Astrocyte of the spinal cord (primary cell): Measurements from ENCODE around the gene LCN12.

Experiments used
- DNase-seq: peaks from one replicate; pipeline ENCODE4 v3.0.0; 2011; ENCODE audit warnings: low read depth, low spot score
- H3K4me3 ChIP-seq: 2 replicates; pipeline ENCODE4 v1.5.1; 2011; ENCODE audit warnings: low read depth, mild to moderate bottlenecking, low read length, moderate library complexity
- in situ Hi-C: cut with HindIII; loops from 2 replicates; pipeline ENCODE4 v1.10.0; 2017; ENCODE audit warnings: low sequenced_read_pairs
- TF ChIP-seq, protein P1 (sequence below): IDR thresholded peaks from 2 replicates; pipeline ENCODE4 v1.5.1; 2012; ENCODE audit warnings: low read depth, mild to moderate bottlenecking, low read length, inconsistent platforms

LCN12 gene

GRCh38 chr9:136941231-136942111 is 10.6 kb upstream of the LCN12 start:
- DNase-seq, result no peak
- no peak overlapping the region for H3K4me3 ChIP-seq
- in situ Hi-C loops, result loop anchor here (25.0 kb wide), 1 partner anchor 96 kb away; the partner anchor contains the start of genes ABCA2, FUT7 and NPDC1
- TF ChIP-seq, protein P1, sequence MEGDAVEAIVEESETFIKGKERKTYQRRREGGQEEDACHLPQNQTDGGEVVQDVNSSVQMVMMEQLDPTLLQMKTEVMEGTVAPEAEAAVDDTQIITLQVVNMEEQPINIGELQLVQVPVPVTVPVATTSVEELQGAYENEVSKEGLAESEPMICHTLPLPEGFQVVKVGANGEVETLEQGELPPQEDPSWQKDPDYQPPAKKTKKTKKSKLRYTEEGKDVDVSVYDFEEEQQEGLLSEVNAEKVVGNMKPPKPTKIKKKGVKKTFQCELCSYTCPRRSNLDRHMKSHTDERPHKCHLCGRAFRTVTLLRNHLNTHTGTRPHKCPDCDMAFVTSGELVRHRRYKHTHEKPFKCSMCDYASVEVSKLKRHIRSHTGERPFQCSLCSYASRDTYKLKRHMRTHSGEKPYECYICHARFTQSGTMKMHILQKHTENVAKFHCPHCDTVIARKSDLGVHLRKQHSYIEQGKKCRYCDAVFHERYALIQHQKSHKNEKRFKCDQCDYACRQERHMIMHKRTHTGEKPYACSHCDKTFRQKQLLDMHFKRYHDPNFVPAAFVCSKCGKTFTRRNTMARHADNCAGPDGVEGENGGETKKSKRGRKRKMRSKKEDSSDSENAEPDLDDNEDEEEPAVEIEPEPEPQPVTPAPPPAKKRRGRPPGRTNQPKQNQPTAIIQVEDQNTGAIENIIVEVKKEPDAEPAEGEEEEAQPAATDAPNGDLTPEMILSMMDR, result no peak

DNA sequence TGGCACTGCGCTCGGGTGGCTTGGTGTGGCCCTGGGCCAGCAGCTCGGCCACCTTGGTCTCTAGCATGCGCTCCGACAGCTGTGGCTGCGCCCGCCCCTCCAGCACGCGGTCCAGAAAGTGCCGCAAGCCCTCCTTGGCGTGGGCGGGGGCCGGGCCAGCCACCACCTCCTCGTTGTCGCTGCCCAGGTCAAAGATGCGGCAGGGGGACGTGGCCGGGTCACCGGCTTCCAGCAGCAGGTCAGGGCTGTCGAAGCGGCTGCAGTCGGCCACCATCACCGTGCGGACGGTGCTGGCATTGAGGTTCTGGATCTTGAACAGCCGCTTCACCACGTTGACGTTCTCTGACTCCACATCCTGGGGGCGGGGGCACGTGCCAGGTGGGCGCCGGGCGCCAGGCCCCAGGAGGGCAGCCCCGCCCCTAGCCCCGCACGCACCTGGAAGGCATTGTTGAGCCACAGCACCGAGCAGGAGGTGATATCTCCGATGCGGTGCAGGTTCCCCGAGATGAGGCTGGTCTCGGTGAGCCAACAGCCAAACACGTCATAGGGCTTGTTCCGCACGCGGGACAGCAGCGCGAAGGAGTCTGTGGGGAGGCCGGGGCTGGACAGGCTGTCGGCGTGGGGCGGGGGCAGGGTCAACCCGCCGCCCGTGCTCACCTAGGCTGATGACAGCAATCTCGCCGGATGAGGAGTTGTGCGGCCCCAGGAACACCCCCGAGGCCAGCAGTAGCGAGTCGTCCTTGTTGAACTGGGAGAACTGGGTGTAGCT is 9.8 kb upstream of the LCN12 start:
- DNase-seq, result no peak
- in situ Hi-C loops, result loop anchor here (25.0 kb wide), 1 partner anchor 95 kb away; the partner anchor contains the start of genes ABCA2, FUT7 and NPDC1
- TF ChIP-seq, protein P1, result no peak
- no peak overlapping the region for H3K4me3 ChIP-seq

- H3K4me3 ChIP-seq, result peak overlapping the region; percentile 75
- in situ Hi-C loops, result loop anchor here (25.0 kb wide), 1 partner anchor 94 kb away; the partner anchor contains the start of genes ABCA2, FUT7 and NPDC1
- TF ChIP-seq, protein P1, result no peak
- DNase-seq, result no peak
Measured at GRCh38 chr9:136942881-136943230, 9.2 kb upstream of the LCN12 start.

GRCh38 chr9:136943291-136944211 is 8.5 kb upstream of the LCN12 start:
- in situ Hi-C loops, result loop anchor here (25.0 kb wide), 1 partner anchor 94 kb away; the partner anchor contains the start of genes ABCA2, FUT7 and NPDC1
- peak overlapping the region; percentile 75 for H3K4me3 ChIP-seq
- DNase-seq, result peak; percentile 15
- TF ChIP-seq, protein P1, result no peak

DNA sequence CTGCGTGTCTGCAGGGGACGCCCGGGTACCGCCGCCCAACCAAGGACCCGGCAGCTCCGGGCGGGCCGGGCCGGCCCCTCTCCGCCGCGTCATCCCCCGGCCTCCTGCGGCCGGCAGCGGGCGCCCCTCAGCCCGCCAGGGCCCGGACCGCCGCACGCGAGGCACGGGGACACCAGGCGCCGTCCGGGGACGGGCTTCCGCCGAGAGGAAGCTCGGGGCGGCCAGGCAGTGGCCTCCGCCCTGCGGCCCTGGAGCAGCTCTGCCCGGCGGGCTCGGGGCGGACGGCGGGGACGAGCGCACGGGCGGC is 7.9 kb upstream of the LCN12 start:
- H3K4me3 ChIP-seq, result peak overlapping the region; percentile 75
- in situ Hi-C loops, result loop anchor here (25.0 kb wide), 1 partner anchor 93 kb away; the partner anchor contains the start of genes ABCA2, FUT7 and NPDC1
- peak; percentile 51 for DNase-seq
- TF ChIP-seq, protein P1, result peak; percentile 9
